IgD-negative memory B cell (primary cell): ENCODE measurements around the gene KCNJ12. TPM values are rescaled to one million over a fixed set of nuclear protein-coding genes. Genes with fewer than 3 reads are reported as not detected.
A peak's percentile ranks its signal among the peaks of the same experiment; 100 is the strongest.
"Not testable (repeated sequence)": the region's sequence is repeated elsewhere in the genome, so short reads cannot be mapped to it uniquely, and the experiment has no call there.

Experiments used
- H3K27ac Mint-ChIP-seq, 3 donors: one replicate each; pipeline ENCODE4 v1.8.0; 2020 to 2022; ENCODE audit warnings: mild to moderate bottlenecking in 3 of 3, mixed read lengths in 3 of 3, moderate library complexity in 1 of 3
- H3K27me3 Mint-ChIP-seq: one replicate; pipeline ENCODE4 v1.8.0; 2021; ENCODE audit warnings: mixed read lengths
- H3K36me3 Mint-ChIP-seq: one replicate; pipeline ENCODE4 v1.8.0; 2020; ENCODE audit warnings: mild to moderate bottlenecking, mixed read lengths
- H3K4me1 Mint-ChIP-seq, 3 donors: one replicate each; pipeline ENCODE4 v1.8.0; 2020 to 2022; ENCODE audit warnings: mixed read lengths in 3 of 3, mild to moderate bottlenecking in 1 of 3
- H3K4me3 Mint-ChIP-seq, 4 donors: one replicate each; pipeline ENCODE4 v1.8.0; 2020 to 2022; ENCODE audit warnings: mild to moderate bottlenecking in 4 of 4, mixed read lengths in 4 of 4, moderate library complexity in 3 of 4
- H3K9me3 Mint-ChIP-seq, 3 donors: one replicate each; pipeline ENCODE4 v1.8.0; 2020 to 2021; ENCODE audit warnings: mixed read lengths in 3 of 3, mild to moderate bottlenecking in 1 of 3
- polyA plus RNA-seq: library from polyadenylated mRNA; unstranded; fragments of 300-500 nt; fragmentation: Illumina TruSeq; gene quantifications from one replicate; pipeline ENCODE4 v1.2.3, GENCODE V29; 2021

KCNJ12 gene
- polyA plus RNA-seq, 1 donor from 2014 or later, result not detected

DNA sequence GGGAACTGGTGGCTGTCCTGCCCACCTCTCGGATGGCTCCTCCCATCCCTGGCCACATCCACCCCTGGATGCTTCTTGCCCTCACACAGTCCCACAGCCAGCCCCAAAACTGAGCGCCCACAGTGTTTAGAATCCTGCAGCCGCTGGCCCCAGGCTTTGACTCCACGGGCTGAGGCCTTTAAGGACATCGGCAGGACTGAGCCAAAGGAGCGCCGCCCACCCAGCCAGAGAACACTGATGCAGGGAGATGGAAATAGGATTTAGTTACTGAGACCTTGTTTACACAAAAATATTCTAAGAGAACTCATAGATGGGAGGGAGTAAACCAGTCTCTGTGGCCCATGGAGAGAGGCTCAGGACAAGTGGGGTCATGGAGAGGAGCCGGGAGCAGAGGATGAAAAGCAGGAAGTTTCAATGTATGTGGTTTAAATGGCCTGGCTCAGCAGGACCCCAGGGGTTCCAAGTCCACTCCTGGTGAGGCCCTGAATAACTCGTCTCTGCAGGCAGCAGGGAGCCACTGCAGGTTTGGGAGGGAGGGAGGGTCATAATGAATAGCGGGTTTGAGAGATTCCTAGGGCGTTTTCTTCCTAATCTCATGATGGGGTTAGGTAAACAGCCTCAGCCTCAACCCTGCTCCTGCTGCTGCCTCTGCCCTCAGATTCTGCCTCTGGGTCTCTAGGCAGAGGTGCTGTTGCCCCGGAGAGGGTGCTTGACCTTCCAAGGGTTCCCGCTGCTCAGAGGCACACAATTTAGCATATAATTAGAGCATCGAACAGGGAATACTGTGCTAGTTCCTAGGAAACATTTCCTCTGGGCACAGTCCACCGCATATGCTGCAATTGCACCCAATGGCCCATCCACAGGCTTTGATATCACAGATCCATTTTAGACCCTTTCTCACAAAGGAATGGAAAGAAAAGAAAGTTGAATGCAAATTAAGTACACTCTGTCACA, 61.0 kb downstream of the KCNJ12 start:
- not testable (repeated sequence) for H3K4me3 Mint-ChIP-seq, H3K36me3 Mint-ChIP-seq, H3K4me1 Mint-ChIP-seq, H3K9me3 Mint-ChIP-seq, H3K27ac Mint-ChIP-seq, H3K27me3 Mint-ChIP-seq

DNA sequence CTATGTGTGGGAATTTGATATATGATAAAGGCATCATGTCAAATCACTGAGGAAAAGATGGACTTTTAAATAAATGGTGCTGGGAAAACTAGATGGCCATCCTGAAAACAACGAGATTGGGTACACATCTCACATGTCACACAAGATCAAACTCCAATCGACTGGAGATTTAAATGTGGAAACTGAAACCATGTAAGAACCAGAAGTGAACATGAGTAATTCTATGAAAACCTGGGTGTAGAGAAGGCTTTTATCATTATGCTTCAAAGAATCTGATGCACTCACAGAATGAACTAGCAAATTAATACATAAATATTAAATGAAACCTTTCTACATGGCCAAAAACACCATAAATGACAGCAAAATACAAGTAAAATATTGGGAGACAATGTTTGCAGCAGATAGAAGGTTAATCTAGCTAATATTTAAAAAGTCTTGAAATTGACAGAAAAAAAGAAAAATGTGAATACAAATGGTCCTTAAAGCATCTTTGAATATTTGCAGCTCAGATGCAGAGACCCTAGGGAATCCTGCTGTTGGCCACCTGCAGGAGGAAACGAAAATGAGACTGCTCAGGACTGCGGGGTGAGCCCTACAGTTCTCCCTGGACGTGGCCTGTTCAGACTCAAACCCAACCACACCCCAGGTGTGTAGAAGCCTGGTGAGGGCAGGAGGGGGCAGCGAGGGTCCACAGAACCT, 62.3 kb downstream of the KCNJ12 start:
- not testable (repeated sequence) for H3K9me3 Mint-ChIP-seq, H3K36me3 Mint-ChIP-seq, H3K4me3 Mint-ChIP-seq, H3K27me3 Mint-ChIP-seq, H3K27ac Mint-ChIP-seq, H3K4me1 Mint-ChIP-seq

DNA sequence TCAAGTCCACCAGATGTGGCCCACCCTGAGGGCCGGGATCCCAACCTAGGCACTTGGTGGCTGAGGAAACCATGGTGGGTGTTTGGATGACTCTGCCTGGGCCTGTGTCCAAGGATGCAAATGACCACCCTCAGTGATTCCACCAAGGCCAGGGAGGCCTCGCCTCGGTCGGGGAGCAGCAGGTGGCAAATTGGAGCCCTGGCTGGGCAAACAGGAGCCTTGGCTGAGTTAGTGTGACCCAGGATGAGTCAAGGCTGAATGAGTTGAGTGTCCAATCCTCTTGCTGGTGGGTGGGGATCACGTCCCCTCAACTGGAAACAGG, 62.8 kb downstream of the KCNJ12 start:
- not testable (repeated sequence) for H3K9me3 Mint-ChIP-seq, H3K4me1 Mint-ChIP-seq, H3K4me3 Mint-ChIP-seq, H3K27me3 Mint-ChIP-seq, H3K27ac Mint-ChIP-seq, H3K36me3 Mint-ChIP-seq

DNA sequence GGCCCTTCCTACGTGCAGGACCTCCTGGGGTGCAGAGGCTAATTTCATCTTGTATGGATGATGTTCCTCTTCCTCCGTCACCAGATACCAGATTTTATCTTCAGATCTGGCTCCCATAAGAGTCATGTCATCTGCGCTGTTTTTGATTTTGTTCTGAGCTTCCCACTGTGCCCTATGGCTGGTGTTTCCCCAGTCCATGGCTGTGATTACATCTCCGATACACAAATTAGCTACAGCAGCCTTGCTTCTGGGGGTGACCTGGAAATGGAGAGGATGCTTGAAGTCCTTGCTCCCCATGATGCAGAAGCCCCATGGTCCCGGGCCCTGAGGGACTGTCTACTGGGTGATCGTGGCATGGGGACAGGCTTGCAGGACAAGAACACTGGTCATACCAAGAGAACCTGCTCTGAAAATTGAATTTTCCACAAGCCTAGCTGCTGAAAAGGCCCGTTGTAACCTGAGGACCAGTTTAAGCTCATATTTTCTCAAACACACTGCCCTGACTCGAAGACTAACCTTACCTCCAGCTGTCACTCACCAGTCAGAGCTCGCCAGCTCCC, 69.0 kb downstream of the KCNJ12 start:
- peaks cover 0 to 4% (median 0%) of the 10 kb centered on the region in 3 donors for H3K9me3 Mint-ChIP-seq
- H3K4me3 Mint-ChIP-seq, result no peak overlapping the region
- H3K27ac Mint-ChIP-seq, result no peak overlapping the region
- peaks cover 0 to 5% (median 0%) of the 10 kb centered on the region in 3 donors for H3K4me1 Mint-ChIP-seq
- peaks cover 9% of the 10 kb centered on the region for H3K27me3 Mint-ChIP-seq
- H3K36me3 Mint-ChIP-seq, result no peaks in the 10 kb centered on the region

DNA sequence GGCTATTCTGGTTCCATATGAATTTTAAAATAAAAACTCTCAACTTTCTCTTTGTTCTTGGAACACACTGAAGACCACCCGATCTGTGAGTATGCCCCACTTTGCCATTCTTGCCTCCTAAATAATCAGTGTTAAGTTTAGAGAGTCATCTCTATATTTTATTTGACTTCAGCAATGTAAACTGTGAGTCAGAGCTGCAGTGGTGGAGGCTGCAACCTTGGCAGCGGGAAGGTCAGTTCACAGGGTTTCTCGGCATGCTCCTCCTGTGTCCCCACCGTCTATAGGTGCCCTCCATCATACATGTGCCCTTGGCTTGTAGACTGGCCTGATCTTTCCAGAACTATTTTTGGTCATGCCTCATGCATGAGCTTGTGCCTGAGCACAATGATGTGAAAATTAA, 71.4 kb downstream of the KCNJ12 start:
- peaks cover 14% of the 10 kb centered on the region for H3K27me3 Mint-ChIP-seq
- H3K36me3 Mint-ChIP-seq, H3K4me1 Mint-ChIP-seq, H3K27ac Mint-ChIP-seq, H3K9me3 Mint-ChIP-seq, H3K4me3 Mint-ChIP-seq: not testable (repeated sequence)

DNA sequence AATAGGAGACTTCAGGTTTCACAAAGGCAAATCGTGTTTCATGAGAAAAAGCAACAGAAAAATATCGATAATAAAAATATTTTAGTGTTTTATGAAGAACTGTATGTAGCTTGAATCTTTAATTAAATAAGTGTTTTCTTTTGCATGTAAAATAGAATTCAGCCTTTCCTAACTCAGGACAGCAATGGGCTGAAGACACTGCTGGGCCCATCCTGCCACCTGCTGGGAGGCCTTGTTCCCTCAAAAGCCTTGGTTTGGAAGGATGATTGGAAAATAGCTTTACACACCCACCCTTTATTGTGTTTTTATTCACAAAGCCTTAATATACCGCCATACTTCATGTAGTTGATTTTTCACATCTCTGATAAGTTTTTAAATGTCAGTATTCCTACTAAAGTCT, 73.7 kb downstream of the KCNJ12 start:
- not testable (repeated sequence) for H3K36me3 Mint-ChIP-seq, H3K4me3 Mint-ChIP-seq, H3K9me3 Mint-ChIP-seq, H3K27ac Mint-ChIP-seq, H3K4me1 Mint-ChIP-seq
- peaks cover 21% of the 10 kb centered on the region for H3K27me3 Mint-ChIP-seq

DNA sequence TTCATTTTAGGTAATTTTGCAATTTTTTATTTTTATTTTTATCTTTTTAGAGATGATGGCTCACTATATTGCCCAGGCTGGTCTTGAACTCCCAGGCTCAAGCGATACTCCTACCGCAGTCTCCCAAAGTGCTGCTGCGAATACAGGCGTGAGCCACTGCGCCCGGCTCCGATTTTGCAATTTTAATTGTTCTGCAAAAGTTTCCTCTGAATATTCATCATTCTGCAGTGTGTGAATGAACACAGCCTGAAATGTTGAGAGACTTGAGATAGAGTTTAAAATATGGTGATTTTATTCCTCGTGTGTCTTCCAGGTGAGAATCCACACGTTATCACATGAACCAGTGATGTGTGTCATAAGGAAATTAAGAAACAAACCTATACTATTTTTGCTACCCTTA, 75.8 kb downstream of the KCNJ12 start:
- Mint-ChIP-seq H3K27ac (no peak overlapping the region), H3K4me1 (peaks cover 5 to 11% (median 7%) of the 10 kb centered on the region in 3 donors), H3K27me3 (peaks cover 21% of the 10 kb centered on the region), H3K4me3 (peak overlapping the region in 1 of 4 donors; percentile 52), H3K9me3 (peaks cover 0 to 3% (median 0%) of the 10 kb centered on the region in 3 donors), H3K36me3 (peaks cover 1% of the 10 kb centered on the region)

DNA sequence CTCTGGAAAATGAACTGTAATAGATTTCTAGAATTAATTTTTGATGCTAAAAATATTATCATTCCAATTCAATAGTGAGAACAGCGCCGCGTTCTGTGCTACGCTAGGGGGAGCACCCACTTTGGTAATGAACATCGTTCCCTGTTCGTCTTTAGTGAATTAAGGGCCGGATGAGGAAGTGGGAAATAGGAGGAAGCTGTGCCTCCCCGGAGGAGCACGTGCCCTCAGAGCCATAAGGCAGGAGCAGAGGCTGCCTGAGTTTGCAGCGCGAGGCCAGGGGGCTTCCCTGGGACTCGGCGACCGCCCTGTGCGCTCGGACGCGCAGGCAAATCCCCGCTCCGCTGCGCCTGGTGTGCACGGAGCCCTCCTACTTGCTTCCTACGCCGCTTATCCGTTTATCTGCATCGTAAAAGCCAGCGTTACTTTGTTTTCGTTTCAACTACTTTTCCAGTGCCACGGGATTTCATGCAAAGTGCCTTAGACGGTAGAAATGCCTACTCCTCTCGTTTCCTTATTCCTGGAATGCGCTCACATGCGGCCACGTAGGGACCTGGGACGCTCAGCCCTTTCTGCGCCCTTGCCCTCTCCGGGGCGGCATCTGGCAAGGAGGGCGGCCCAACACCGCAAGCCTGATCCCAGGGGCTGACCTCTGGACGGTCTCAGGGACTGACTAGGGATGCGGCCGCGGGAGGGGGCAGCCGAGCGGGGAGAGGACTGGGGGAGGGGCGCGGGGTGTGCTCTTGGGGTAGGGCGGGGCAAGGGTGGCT, 76.4 kb downstream of the KCNJ12 start:
- Mint-ChIP-seq H3K4me1 (peaks cover 7 to 11% (median 9%) of the 10 kb centered on the region in 3 donors), H3K27ac (peak overlapping the region in 1 of 3 donors; percentile 66), H3K36me3 (peaks cover 1% of the 10 kb centered on the region), H3K9me3 (peaks cover 0 to 3% (median 2%) of the 10 kb centered on the region in 3 donors), H3K4me3 (peak overlapping the region in 3 of 4 donors; percentile 26 to 68 (median 52)), H3K27me3 (peaks cover 24% of the 10 kb centered on the region)

DNA sequence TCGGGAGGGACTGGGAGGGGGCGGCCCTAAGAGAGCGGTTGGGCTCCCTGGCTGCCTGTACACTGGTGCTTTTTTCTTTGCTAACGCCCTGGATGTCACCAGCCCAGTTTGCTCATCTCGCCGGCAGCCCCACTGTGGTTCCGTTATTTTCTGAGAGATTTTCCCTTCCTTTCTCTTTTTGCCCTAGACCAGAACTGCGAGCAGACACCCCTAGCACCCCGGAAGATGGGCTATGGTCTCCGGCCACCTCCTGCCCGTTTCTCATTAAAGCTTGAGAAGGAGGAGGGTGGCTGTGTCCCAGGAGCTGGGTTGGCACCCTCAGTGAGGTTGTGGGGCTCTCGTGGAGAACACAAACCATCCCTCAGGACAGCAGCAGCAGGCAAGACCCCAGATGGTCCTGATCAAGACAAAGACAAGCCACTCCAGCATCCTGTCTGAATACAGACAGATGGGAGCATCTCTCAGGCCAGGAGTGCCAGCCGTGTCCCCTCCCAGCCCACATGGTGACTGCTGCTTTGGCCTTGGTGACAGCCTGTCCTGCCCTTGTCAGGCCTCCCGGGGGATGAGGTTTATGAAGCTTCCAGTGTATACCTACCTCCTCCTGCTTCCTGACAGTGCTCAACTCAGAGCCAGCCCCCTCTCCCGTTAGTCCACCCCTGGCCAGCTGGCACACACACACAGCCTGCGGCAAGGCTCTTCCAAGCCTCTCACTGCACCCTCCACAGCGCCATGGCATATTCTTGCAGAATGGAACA, 77.2 kb downstream of the KCNJ12 start:
- Mint-ChIP-seq H3K4me1 (peaks cover 7 to 11% (median 9%) of the 10 kb centered on the region in 3 donors), H3K27ac (peak overlapping the region in 1 of 3 donors; percentile 62), H3K27me3 (peaks cover 24% of the 10 kb centered on the region), H3K9me3 (peaks cover 0 to 3% (median 2%) of the 10 kb centered on the region in 3 donors), H3K4me3 (peak overlapping the region in 1 of 4 donors; percentile 1), H3K36me3 (peaks cover 1% of the 10 kb centered on the region)

DNA sequence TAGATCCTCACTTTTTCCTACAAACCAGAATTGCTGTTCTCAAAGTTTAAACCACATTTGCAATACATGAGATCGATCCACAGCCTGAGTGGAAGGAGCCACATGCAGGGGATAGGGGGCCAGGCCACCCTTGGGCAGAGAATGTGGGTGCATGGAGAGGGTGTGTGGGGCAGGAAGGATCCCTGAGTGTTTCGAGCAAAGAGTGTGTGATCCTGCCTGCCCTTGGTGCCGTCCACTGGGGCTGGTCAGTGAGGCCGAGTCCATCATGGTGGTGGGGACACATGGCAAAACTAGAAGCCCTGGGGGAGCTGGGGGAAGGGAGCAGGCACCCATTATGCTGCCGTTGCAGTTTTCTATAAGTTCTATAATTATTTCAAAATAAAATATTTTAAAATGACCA, 77.8 kb downstream of the KCNJ12 start:
- H3K9me3 Mint-ChIP-seq, H3K36me3 Mint-ChIP-seq, H3K4me3 Mint-ChIP-seq: not testable (repeated sequence)
- peaks cover 7 to 11% (median 9%) of the 10 kb centered on the region in 3 donors for H3K4me1 Mint-ChIP-seq
- H3K27ac Mint-ChIP-seq, result peak overlapping the region in 1 of 3 donors; percentile 62
- peaks cover 21% of the 10 kb centered on the region for H3K27me3 Mint-ChIP-seq

DNA sequence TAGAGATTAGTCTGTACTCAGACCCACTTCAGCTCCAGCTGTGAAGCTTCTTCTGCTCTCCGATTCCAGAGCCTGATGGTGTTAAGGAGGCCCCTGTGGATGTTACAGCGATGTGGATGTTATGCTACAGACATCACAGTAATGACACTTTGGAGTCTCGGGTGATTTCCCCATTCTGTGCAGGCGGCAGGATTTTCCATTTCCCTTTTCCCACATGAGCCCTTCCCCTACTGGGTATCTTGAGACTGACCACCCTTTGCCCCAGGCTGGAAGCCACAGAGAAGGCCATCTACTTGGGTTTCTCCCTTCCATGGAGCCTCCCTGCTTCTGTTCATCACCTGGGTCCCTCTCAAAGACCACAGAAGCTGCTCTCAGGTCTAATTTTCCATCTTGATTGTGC, 78.3 kb downstream of the KCNJ12 start:
- Mint-ChIP-seq H3K27me3 (peaks cover 19% of the 10 kb centered on the region), H3K27ac (no peak overlapping the region), H3K9me3 (peaks cover 0 to 3% (median 2%) of the 10 kb centered on the region in 3 donors), H3K4me3 (no peak overlapping the region), H3K4me1 (peaks cover 7 to 11% (median 9%) of the 10 kb centered on the region in 3 donors), H3K36me3 (peaks cover 1% of the 10 kb centered on the region)

DNA sequence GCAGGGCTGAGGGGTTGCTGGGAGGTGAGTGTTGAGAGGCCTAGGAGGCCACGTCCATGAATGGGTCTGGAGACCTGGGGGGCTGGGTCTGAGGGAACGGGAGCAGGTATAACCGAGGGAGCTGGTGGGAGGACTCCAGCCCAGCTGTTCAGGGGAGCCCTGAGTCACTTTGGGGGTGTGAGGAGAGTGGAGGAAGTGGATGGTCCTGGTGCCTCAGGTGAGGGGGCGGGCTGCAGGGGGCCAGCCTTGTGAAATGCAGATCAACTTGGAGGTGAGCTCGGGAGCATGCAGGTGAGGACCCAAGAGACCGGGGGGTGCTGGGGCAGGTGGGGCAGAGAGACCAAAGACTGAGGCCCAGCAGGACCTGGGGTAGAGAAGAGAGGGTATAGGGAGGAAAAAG, 79.6 kb downstream of the KCNJ12 start:
- peaks cover 0 to 3% (median 2%) of the 10 kb centered on the region in 3 donors for H3K9me3 Mint-ChIP-seq
- peak overlapping the region in 1 of 4 donors; percentile 82 for H3K4me3 Mint-ChIP-seq
- H3K27ac Mint-ChIP-seq, result no peak overlapping the region
- H3K4me1 Mint-ChIP-seq, result peaks cover 7 to 9% (median 8%) of the 10 kb centered on the region in 3 donors
- H3K27me3 Mint-ChIP-seq, result peaks cover 14% of the 10 kb centered on the region
- peaks cover 1% of the 10 kb centered on the region for H3K36me3 Mint-ChIP-seq

DNA sequence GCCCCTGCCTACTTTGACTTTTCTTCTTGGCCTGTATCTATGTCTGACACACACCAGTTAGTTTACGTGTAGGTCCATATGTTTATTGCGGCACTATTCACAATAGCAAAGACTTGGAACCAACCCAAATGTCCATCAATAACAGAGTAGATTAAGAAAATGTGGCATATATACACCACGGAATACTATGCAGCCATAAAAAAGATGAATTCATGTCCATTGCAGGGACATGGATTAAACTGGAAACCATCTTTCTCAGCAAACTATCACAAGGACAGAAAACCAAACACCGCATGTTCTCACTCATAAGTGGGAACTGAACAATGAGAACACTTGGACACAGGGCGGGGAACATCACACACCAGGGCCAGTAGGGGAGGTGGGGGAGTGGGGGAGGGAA, 80.3 kb downstream of the KCNJ12 start:
- peak overlapping the region in 1 of 4 donors; percentile 47 for H3K4me3 Mint-ChIP-seq
- not testable (repeated sequence) for H3K36me3 Mint-ChIP-seq, H3K4me1 Mint-ChIP-seq, H3K27ac Mint-ChIP-seq, H3K9me3 Mint-ChIP-seq
- peaks cover 13% of the 10 kb centered on the region for H3K27me3 Mint-ChIP-seq
